IPS-18a (cell line): ENCODE data around the gene C10orf95.
A peak's percentile ranks its signal among the peaks of the same experiment; 100 is the strongest.

Experiments used
- H3K27ac ChIP-seq: one replicate; pipeline ENCODE4 v1.5.1; 2013; ENCODE audit warnings: low read length
- H3K27me3 ChIP-seq: one replicate; pipeline ENCODE4 v1.6.1; 2013; ENCODE audit warnings: mild to moderate bottlenecking, low read length; ENCODE audit not compliant: control insufficient read depth, insufficient read depth
- H3K36me3 ChIP-seq: one replicate; pipeline ENCODE4 v1.6.1; 2013; ENCODE audit warnings: low read depth, low read length; ENCODE audit not compliant: control insufficient read depth
- H3K4me1 ChIP-seq: one replicate; pipeline ENCODE4 v1.6.1; 2013; ENCODE audit warnings: low read depth, low read length; ENCODE audit not compliant: control insufficient read depth
- H3K4me3 ChIP-seq: one replicate; pipeline ENCODE4 v1.5.1; 2013; ENCODE audit warnings: low read length
- H3K9ac ChIP-seq: one replicate; pipeline ENCODE4 v1.6.1; 2013; ENCODE audit warnings: mild to moderate bottlenecking, low read length, moderate library complexity
- H3K9me3 ChIP-seq: one replicate; pipeline ENCODE4 v1.6.1; 2013; ENCODE audit warnings: low read depth, low read length; ENCODE audit not compliant: control insufficient read depth

The C10orf95 gene

DNA sequence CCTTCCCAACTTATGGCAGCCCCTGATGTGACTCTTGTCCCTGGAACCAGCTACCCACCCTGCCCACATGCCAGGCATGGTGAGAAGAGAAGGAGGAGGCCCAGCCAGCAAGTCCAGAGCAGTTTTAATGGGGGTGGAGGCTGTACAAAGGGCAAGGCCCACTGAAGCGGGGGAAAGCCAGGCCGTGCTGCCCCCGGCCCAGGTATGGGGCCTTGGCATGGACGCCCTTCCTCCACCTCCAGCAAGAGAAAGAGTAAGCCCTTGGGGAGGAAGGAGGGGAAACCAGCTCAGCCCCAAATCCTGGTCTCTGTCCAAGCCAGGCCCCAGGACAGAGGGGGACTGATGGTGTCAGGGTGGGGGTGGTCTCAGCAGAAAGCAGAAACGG, 48.8 kb downstream of the C10orf95 start:
- Histone ChIP-seq H3K9ac (no peak overlapping the region), H3K27me3 (peaks cover 11% of the 10 kb centered on the region), H3K36me3 (peaks cover 23% of the 10 kb centered on the region), H3K9me3 (no peaks in the 10 kb centered on the region), H3K4me3 (no peak overlapping the region), H3K4me1 (no peaks in the 10 kb centered on the region), H3K27ac (no peak overlapping the region)

DNA sequence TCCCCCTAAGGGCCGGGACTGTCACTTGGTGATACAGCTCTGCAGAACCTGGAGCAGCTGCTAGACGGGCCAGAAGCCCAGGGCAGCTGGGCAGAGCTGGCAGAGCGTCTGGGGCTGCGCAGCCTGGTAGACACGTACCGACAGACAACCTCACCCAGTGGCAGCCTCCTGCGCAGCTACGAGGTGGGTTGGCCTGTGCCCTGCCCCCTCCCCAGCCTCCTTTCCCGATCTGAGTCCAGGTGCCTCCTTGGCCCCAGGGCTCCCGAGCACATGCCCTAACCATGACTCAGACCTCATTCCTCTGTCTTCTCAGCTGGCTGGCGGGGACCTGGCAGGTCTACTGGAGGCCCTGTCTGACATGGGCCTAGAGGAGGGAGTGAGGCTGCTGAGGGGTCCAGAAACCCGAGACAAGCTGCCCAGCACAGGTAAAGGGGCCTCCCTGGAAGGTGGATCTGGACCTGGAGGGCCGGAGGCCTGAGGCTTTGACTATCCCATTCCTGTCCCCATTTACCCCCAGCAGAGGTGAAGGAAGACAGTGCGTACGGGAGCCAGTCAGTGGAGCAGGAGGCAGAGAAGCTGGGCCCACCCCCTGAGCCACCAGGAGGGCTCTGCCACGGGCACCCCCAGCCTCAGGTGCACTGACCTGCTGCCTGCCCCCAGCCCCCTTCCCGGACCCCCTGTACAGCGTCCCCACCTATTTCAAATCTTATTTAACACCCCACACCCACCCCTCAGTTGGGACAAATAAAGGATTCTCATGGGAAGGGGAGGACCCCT, 49.4 kb downstream of the C10orf95 start:
- Histone ChIP-seq H3K9me3 (no peaks in the 10 kb centered on the region), H3K9ac (no peak overlapping the region), H3K36me3 (peaks cover 23% of the 10 kb centered on the region), H3K27ac (no peak overlapping the region), H3K27me3 (peaks cover 5% of the 10 kb centered on the region), H3K4me3 (no peak overlapping the region), H3K4me1 (no peaks in the 10 kb centered on the region)

DNA sequence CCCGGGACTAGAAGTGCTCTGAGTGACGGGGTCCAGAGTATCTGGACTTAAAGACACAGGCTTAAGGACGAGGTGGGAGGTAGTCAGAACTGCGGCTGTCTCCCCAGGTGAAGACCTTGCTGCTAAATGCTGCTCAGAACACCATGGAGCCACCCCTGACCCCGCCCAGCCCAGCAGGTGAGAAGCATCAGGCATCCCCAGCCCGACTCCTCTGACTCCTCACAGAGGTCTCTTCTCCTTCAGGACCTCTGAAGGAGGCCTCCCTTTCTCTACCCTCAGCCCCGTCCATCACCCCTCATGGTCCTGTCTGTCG, 50.0 kb downstream of the C10orf95 start:
- H3K27ac ChIP-seq = no peak overlapping the region
- H3K9me3 ChIP-seq = no peaks in the 10 kb centered on the region
- no peaks in the 10 kb centered on the region for H3K4me1 ChIP-seq
- no peak overlapping the region for H3K9ac ChIP-seq
- no peaks in the 10 kb centered on the region for H3K27me3 ChIP-seq
- peaks cover 23% of the 10 kb centered on the region for H3K36me3 ChIP-seq
- H3K4me3 ChIP-seq = no peak overlapping the region

DNA sequence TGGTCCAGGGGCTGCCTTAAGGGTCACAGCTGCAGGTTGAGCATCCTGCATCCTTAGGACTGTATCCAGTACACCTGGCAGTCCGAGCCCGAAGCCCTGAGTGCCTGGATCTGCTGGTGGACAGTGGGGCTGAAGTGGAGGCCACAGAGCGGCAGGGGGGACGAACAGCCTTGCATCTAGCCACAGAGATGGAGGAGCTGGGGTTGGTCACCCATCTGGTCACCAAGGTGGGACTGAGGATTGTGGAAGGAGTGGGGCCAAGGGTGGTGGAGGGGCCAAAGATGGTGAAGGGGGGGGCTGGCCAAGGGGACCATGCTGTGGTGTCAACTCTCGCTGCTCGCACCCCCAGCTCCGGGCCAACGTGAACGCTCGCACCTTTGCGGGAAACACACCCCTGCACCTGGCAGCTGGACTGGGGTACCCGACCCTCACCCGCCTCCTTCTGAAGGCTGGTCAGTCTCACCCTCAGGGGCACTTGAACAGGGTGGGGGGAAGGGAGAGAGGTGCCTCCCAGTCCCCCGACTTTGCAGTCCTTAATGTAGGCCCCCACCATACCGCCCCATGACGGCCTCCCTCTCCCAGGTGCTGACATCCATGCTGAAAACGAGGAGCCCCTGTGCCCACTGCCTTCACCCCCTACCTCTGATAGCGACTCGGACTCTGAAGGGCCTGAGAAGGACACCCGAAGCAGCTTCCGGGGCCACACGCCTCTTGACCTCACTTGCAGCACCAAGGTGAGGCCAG, 50.6 kb downstream of the C10orf95 start:
- Histone ChIP-seq H3K36me3 (peaks cover 23% of the 10 kb centered on the region), H3K27me3 (no peaks in the 10 kb centered on the region), H3K4me1 (no peaks in the 10 kb centered on the region), H3K4me3 (no peak overlapping the region), H3K9ac (no peak overlapping the region), H3K27ac (no peak overlapping the region), H3K9me3 (no peaks in the 10 kb centered on the region)

DNA sequence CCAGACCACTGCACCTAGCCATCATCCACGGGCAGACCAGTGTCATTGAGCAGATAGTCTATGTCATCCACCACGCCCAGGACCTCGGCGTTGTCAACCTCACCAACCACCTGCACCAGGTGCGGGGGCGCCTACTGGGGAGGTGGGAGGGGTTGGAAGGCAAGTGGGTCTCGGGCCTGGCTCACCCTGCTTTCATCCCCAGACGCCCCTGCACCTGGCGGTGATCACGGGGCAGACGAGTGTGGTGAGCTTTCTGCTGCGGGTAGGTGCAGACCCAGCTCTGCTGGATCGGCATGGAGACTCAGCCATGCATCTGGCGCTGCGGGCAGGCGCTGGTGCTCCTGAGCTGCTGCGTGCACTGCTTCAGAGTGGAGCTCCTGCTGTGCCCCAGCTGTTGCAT, 51.3 kb downstream of the C10orf95 start:
- no peaks in the 10 kb centered on the region for H3K9me3 ChIP-seq
- peak overlapping the region; percentile 39 for H3K4me3 ChIP-seq
- H3K9ac ChIP-seq = no peak overlapping the region
- H3K27ac ChIP-seq = no peak overlapping the region
- peaks cover 23% of the 10 kb centered on the region for H3K36me3 ChIP-seq
- peaks cover 3% of the 10 kb centered on the region for H3K27me3 ChIP-seq
- H3K4me1 ChIP-seq = peaks cover under 1% of the 10 kb centered on the region
